Measurements from ENCODE around the gene VSNL1.

The VSNL1 gene

GRCh38 chr2:17540093-17540812 lies at the start of gene VSNL1:
Gene VSNL1 (plus strand): TSS chr2:17540696. CDS start chr2:17592075, 51,379 bp downstream.
- DNase-seq (ENCODE audit: low read depth, low spot score) = peak; percentile 75
- peak within 1 kb of the TSS; percentile 85 for H3K27ac ChIP-seq

GRCh38 chr2:17495590-17495989 lies 44.9 kb upstream of the VSNL1 start:
- peak overlapping the region; percentile 66 for H3K27ac ChIP-seq
- peak; percentile 84 for DNase-seq (ENCODE audit: low read depth, low spot score)

- no peak overlapping the region for H3K27ac ChIP-seq
- no peak for DNase-seq (ENCODE audit: low read depth, low spot score)
Measured at GRCh38 chr2:17497718-17498117, 42.8 kb upstream of the VSNL1 start.

- peak overlapping the region; percentile 85 for H3K27ac ChIP-seq
- DNase-seq (ENCODE audit: low read depth, low spot score) = peak; percentile 52
Measured at GRCh38 chr2:17506736-17507616, 33.5 kb upstream of the VSNL1 start.

- no peak overlapping the region for H3K27ac ChIP-seq
- no peak for DNase-seq (ENCODE audit: low read depth, low spot score)
Measured at GRCh38 chr2:17515652-17516051, 24.8 kb upstream of the VSNL1 start.

- H3K27ac ChIP-seq = no peak overlapping the region
- DNase-seq (ENCODE audit: low read depth, low spot score) = no peak
Measured at GRCh38 chr2:17517481-17518211, 22.9 kb upstream of the VSNL1 start.

- DNase-seq (ENCODE audit: low read depth, low spot score) = no peak
- H3K27ac ChIP-seq = no peak within 1 kb of the TSS
Measured at GRCh38 chr2:17518212-17519154, 22.0 kb upstream of the VSNL1 start, which contains the start of gene RAD51AP2. Gene RAD51AP2 (minus strand): TSS chr2:17518440. CDS start chr2:17518415, 25 bp downstream.

GRCh38 chr2:17519486-17519885 lies 21.0 kb upstream of the VSNL1 start:
- H3K27ac ChIP-seq = no peak overlapping the region
- DNase-seq (ENCODE audit: low read depth, low spot score) = no peak

- DNase-seq (ENCODE audit: low read depth, low spot score) = no peak
- no peak overlapping the region for H3K27ac ChIP-seq
Measured at GRCh38 chr2:17520761-17521160, 19.7 kb upstream of the VSNL1 start.

- H3K27ac ChIP-seq = no peak overlapping the region
- no peak for DNase-seq (ENCODE audit: low read depth, low spot score)
Measured at GRCh38 chr2:17521621-17522020, 18.9 kb upstream of the VSNL1 start.

GRCh38 chr2:17522303-17522702 lies 18.2 kb upstream of the VSNL1 start:
- DNase-seq (ENCODE audit: low read depth, low spot score) = no peak

GRCh38 chr2:17529771-17530170 lies 10.7 kb upstream of the VSNL1 start:
- DNase-seq (ENCODE audit: low read depth, low spot score) = no peak

More at GRCh38 chr2:17522303-17522702, 18.2 kb upstream of the VSNL1 start:
- no peak overlapping the region for H3K27ac ChIP-seq

GRCh38 chr2:17533546-17533945 lies 7.0 kb upstream of the VSNL1 start:
- DNase-seq (ENCODE audit: low read depth, low spot score) = no peak
- H3K27ac ChIP-seq = no peak overlapping the region

More at GRCh38 chr2:17529771-17530170, 10.7 kb upstream of the VSNL1 start:
- no peak overlapping the region for H3K27ac ChIP-seq

- peak overlapping the region; percentile 56 for H3K27ac ChIP-seq
- no peak for DNase-seq (ENCODE audit: low read depth, low spot score)
Measured at GRCh38 chr2:17536416-17536815, 4.1 kb upstream of the VSNL1 start.

- DNase-seq (ENCODE audit: low read depth, low spot score) = no peak
- H3K27ac ChIP-seq = peak overlapping the region; percentile 85
Measured at GRCh38 chr2:17538022-17538843, 2.3 kb upstream of the VSNL1 start.

GRCh38 chr2:17538844-17539554 lies 1.5 kb upstream of the VSNL1 start:
- peak; percentile 79 for DNase-seq (ENCODE audit: low read depth, low spot score)
- peak overlapping the region; percentile 85 for H3K27ac ChIP-seq

GRCh38 chr2:17539611-17540092 lies 844 bp upstream of the VSNL1 start:
- DNase-seq (ENCODE audit: low read depth, low spot score) = no peak
- peak overlapping the region; percentile 85 for H3K27ac ChIP-seq

All from epithelial cell of prostate (primary cell).